ENCODE measurements around the gene CACNA1A. TPM values are rescaled to one million over a fixed set of nuclear protein-coding genes. Genes with fewer than 3 reads are reported as not detected.
"Not testable (repeated sequence)": the region's sequence is repeated elsewhere in the genome, so short reads cannot be mapped to it uniquely, and the experiment has no call there.

Gene CACNA1A
- total RNA-seq, 1 donor from 2014 or later, result 7.7 TPM

- Histone ChIP-seq H3K27ac (no peak overlapping the region), H3K36me3 (no peaks in the 10 kb centered on the region), H3K27me3 (no peaks in the 10 kb centered on the region), H3K4me3 (no peak overlapping the region), H3K9me3 (no peaks in the 10 kb centered on the region), H3K4me1 (peaks cover 2 to 16% of the 10 kb centered on the region in 2 donors)
- no peak for TF ChIP-seq CTCF (IDR thresholded peaks at IDR 0.05)
- no peak for DNase-seq (ENCODE audit: low spot score in 2 of 2)
- intact Hi-C loops (cut with DNase I), result no loop called here
Measured at GRCh38 chr19:13176345-13176744, 329.9 kb downstream of the CACNA1A start.

- TF ChIP-seq CTCF (IDR thresholded peaks at IDR 0.05), result no peak
- Histone ChIP-seq H3K27ac (peak overlapping the region; percentile 88 to 90), H3K9me3 (no peaks in the 10 kb centered on the region), H3K27me3 (no peaks in the 10 kb centered on the region), H3K4me3 (no peak overlapping the region), H3K36me3 (no peaks in the 10 kb centered on the region), H3K4me1 (peaks cover 2 to 18% of the 10 kb centered on the region in 2 donors)
- DNase-seq (ENCODE audit: low spot score in 2 of 2), result no peak
- intact Hi-C loops (cut with DNase I), result loop anchor here (5.0 kb wide), 1 partner anchor 34 kb away; no protein-coding TSS in a partner anchor
Measured at GRCh38 chr19:13173139-13173737, 333.0 kb downstream of the CACNA1A start.

DNA sequence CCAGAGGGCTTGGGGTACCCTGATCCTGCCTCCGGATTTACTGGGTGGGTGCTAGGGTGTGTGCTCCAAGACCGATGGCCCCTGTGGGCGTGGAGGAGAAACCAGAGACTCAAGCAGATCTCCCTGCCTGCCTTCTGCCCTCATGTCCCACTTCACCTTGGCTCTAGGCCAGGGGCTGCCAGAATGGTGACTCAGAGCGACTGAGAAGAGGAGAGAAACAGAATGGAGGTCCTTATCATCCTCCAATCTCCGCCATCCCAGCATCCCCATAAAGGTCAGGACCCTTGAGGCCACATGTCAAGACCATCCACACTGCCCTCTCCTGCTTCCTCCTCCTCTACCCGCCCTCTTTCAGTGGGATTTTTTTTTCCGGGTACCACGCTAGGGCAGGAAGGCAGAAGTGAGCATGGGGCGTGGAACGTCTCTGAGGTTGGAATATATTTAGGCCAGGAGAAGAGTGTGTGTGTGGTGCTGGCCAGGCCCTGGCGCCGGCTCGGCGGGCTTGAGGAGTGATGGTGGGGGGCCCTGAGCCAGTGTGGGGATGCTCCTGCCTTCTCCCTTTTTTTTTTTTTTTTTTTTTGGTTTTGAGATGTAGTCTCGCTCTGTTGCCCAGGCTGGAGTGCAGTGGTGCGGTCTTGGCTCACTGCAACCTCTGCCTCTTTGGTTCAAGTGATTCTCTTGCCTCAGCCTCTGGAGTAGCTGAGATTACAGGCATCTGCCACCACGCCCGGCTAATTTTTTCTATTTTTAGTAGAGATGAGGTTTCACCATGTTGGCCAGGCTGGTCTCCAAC is 333.7 kb downstream of the CACNA1A start:
- TF ChIP-seq CTCF (IDR thresholded peaks at IDR 0.05), result no peak
- H3K36me3 ChIP-seq, result no peaks in the 10 kb centered on the region
- no peaks in the 10 kb centered on the region for H3K9me3 ChIP-seq
- DNase-seq (ENCODE audit: low spot score in 2 of 2), result peak; percentile 80 to 95
- intact Hi-C loops (cut with DNase I), result loop anchor here (1.0 to 5.0 kb wide), 2 partner anchors 22 to 35 kb away; partner anchors contain the start of genes IER2 and STX10
- peak overlapping the region in 1 of 2 donors; percentile 37 for H3K4me3 ChIP-seq
- H3K4me1 ChIP-seq, result peaks cover 2 to 22% of the 10 kb centered on the region in 2 donors
- H3K27me3 ChIP-seq, result no peaks in the 10 kb centered on the region
- peak overlapping the region; percentile 88 to 90 for H3K27ac ChIP-seq

GRCh38 chr19:13171146-13171545 is 335.1 kb downstream of the CACNA1A start:
- no peak for TF ChIP-seq CTCF (IDR thresholded peaks at IDR 0.05)
- peaks cover 7 to 29% of the 10 kb centered on the region in 2 donors for H3K4me1 ChIP-seq
- H3K27me3 ChIP-seq, result no peaks in the 10 kb centered on the region
- H3K36me3 ChIP-seq, result no peaks in the 10 kb centered on the region
- peak overlapping the region in 1 of 2 donors; percentile 88 for H3K27ac ChIP-seq
- H3K9me3 ChIP-seq, result no peaks in the 10 kb centered on the region
- DNase-seq (ENCODE audit: low spot score in 2 of 2), result no peak
- no peak overlapping the region for H3K4me3 ChIP-seq
- intact Hi-C loops (cut with DNase I), result loop anchor here (5.0 kb wide), 1 partner anchor 36 kb away; no protein-coding TSS in a partner anchor

DNA sequence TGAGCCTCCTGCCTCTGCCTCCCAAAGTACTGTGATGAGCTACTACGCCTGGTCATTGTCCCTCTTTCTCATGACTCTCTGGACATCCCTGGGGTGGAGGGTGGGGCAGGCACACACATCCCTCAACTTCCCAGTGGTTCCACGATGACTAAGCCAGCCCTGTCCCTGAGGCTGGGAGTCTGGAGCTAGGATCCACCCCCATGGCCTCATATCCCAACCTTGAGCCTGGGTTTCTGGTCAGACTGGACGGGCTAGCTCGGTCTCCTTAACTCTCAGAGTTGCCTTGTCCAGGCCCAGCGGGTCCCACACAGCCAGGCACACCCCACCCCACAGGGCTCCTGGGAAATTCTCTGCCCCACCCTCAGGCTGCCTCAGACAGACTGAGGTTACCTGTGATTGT is 336.5 kb downstream of the CACNA1A start:
- H3K4me1 ChIP-seq, result peaks cover 7 to 35% of the 10 kb centered on the region in 2 donors

GRCh38 chr19:13166151-13166550 is 340.1 kb downstream of the CACNA1A start:
- H3K36me3 ChIP-seq; intact Hi-C loops (cut with DNase I); H3K4me3 ChIP-seq; H3K27me3 ChIP-seq; H3K9me3 ChIP-seq; DNase-seq (ENCODE audit: low spot score in 2 of 2): not testable (repeated sequence)
- H3K4me1 ChIP-seq, result peaks cover 11 to 44% of the 10 kb centered on the region in 2 donors
- H3K27ac ChIP-seq, result peak overlapping the region; percentile 95 to 96

More for the DNA sequence above, 336.5 kb downstream of the CACNA1A start:
- Histone ChIP-seq H3K27me3 (no peaks in the 10 kb centered on the region), H3K36me3 (no peaks in the 10 kb centered on the region), H3K27ac (peak overlapping the region; percentile 66 to 95), H3K4me3 (no peak overlapping the region), H3K9me3 (no peaks in the 10 kb centered on the region)
- TF ChIP-seq CTCF (IDR thresholded peaks at IDR 0.05), result no peak
- DNase-seq (ENCODE audit: low spot score in 2 of 2), result no peak
- intact Hi-C loops (cut with DNase I), result loop anchor here (5.0 kb wide), 1 partner anchor 38 kb away; no protein-coding TSS in a partner anchor

Data from ascending aorta (tissue), 2 donors.